MM.1S (cell line): ENCODE results near the gene TRIOBP.

Experiments
- EZH2 ChIP-seq: fragments of 300-600 bp; sonication (generic); optimal IDR thresholded peaks from 2 replicates; pipeline ENCODE3; 2017; ENCODE audit warnings: low read depth, mild to moderate bottlenecking, antibody characterized with exemption, low read length, mixed read lengths
- TF ChIP-seq, protein P1 (sequence below): fragments of 300-600 bp; sonication (generic); IDR thresholded peaks from 2 replicates; pipeline ENCODE4 v1.5.1; 2016; ENCODE audit warnings: antibody characterized with exemption, low read length, mixed read lengths

DNA sequence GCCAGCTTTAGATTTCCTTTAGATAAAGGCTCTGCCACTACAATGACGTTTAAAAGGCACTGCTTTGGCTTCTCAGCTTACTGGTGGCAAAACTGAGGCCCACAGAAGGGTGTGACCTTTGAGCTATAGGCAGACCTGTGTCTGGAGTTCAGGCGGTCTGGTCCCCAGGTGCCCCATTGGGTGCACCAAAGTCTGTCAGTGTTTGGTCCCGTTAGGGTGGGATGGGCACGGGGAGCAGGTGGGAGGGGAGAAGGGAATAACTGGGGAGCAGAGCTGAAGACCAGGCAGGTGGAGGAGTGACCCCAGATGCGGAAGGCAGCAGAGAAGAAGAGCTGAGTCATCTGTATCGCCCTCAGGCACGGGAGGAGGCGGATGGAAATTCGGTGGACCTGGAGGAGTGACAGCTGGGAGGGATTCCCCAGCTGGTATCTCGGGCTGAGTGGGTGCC, 65.6 kb downstream of the TRIOBP start:
- TF ChIP-seq, protein P1, sequence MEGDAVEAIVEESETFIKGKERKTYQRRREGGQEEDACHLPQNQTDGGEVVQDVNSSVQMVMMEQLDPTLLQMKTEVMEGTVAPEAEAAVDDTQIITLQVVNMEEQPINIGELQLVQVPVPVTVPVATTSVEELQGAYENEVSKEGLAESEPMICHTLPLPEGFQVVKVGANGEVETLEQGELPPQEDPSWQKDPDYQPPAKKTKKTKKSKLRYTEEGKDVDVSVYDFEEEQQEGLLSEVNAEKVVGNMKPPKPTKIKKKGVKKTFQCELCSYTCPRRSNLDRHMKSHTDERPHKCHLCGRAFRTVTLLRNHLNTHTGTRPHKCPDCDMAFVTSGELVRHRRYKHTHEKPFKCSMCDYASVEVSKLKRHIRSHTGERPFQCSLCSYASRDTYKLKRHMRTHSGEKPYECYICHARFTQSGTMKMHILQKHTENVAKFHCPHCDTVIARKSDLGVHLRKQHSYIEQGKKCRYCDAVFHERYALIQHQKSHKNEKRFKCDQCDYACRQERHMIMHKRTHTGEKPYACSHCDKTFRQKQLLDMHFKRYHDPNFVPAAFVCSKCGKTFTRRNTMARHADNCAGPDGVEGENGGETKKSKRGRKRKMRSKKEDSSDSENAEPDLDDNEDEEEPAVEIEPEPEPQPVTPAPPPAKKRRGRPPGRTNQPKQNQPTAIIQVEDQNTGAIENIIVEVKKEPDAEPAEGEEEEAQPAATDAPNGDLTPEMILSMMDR = no peak
- TF ChIP-seq EZH2 = no peak
